ENCODE results near the gene PRRC2C.

- TF ChIP-seq CTCF (conservative IDR thresholded peaks at IDR 0.05; ENCODE audit: low read depth, low read length) (no peak), EZH2 (IDR thresholded peaks at IDR 0.05; ENCODE audit: low read length, unreplicated experiment) (no peak), EZH2phosphoT487 (IDR thresholded peaks at IDR 0.05; ENCODE audit: borderline replicate concordance, low read length) (no peak)
Measured at GRCh38 chr1:171472183-171472647, 13.1 kb upstream of the PRRC2C start.

Measured in PC-3 (cell line).